ENCODE data around the gene ARG1. TPM values are rescaled to one million over a fixed set of nuclear protein-coding genes. Genes with fewer than 3 reads are reported as not detected.

The ARG1 gene
- total RNA-seq, 2 experiments from 2014 or later, result not detected

DNA sequence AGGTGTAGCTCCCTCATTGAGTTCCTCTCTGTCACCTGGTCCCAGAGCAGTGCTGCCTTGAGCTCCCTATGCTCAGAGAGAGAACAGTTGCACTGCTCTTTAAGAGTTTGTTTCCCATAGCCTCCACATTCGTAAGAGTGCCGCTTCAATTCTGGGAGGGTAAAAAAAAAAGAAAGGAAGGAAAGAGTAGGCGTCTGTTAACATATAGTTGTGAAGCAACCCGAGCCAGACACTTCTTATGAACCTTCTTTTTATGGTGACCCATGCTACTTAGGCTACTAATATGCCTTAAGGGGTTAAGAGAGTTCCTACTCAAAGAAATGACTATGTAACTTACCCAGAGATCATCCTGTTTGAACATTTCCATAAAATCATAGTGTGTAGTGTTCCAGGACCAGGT, 4.3 kb upstream of the ARG1 start:
- no TSS peak for BruUV-seq (replicated peaks)
- H3K27ac ChIP-seq (ENCODE audit: low read depth, low read length, poor library complexity, severe bottlenecking), result no peak overlapping the region
- intact Hi-C loops (cut with micrococcal nuclease; ENCODE audit: unreplicated experiment), result no loop called here
- H3K79me2 ChIP-seq (ENCODE audit: insufficient read depth, low read depth, low read length), result no peaks in the 10 kb centered on the region
- H2AFZ ChIP-seq (ENCODE audit: low read length), result no peak overlapping the region
- ChIA-PET POLR2A (interaction anchor here (0.6 kb wide), 1 partner anchor 304 kb away, joined by 4 read pairs; no protein-coding TSS in a partner anchor), CTCF (ENCODE audit: unreplicated experiment) (no interaction called here)
- no peak overlapping the region for H3K4me2 ChIP-seq (ENCODE audit: low read length)
- H3K4me3 ChIP-seq (ENCODE audit: low read depth, low read length, poor library complexity, severe bottlenecking), result no peak overlapping the region
- TF ChIP-seq, protein P1, sequence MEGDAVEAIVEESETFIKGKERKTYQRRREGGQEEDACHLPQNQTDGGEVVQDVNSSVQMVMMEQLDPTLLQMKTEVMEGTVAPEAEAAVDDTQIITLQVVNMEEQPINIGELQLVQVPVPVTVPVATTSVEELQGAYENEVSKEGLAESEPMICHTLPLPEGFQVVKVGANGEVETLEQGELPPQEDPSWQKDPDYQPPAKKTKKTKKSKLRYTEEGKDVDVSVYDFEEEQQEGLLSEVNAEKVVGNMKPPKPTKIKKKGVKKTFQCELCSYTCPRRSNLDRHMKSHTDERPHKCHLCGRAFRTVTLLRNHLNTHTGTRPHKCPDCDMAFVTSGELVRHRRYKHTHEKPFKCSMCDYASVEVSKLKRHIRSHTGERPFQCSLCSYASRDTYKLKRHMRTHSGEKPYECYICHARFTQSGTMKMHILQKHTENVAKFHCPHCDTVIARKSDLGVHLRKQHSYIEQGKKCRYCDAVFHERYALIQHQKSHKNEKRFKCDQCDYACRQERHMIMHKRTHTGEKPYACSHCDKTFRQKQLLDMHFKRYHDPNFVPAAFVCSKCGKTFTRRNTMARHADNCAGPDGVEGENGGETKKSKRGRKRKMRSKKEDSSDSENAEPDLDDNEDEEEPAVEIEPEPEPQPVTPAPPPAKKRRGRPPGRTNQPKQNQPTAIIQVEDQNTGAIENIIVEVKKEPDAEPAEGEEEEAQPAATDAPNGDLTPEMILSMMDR (conservative IDR thresholded peaks at IDR 0.05; ENCODE audit: low read length), result no peak
- no peak for TF ChIP-seq EZH2phosphoT487 (IDR thresholded peaks at IDR 0.05; ENCODE audit: borderline replicate concordance, low read depth, low read length)
- no peaks in the 10 kb centered on the region for H3K36me3 ChIP-seq (ENCODE audit: insufficient read depth, low read length)
- no peaks in the 10 kb centered on the region for H4K20me1 ChIP-seq (ENCODE audit: insufficient read depth, low read length)
- H3K9me2 ChIP-seq (ENCODE audit: insufficient read depth, low read length), result no peaks in the 10 kb centered on the region
- H3K9me3 ChIP-seq (ENCODE audit: low read length), result no peaks in the 10 kb centered on the region
- no peaks in the 10 kb centered on the region for H3K4me1 ChIP-seq (ENCODE audit: insufficient read depth, low read length, poor library complexity, severe bottlenecking)
- no peak for DNase-seq (ENCODE audit: low spot score)

DNA sequence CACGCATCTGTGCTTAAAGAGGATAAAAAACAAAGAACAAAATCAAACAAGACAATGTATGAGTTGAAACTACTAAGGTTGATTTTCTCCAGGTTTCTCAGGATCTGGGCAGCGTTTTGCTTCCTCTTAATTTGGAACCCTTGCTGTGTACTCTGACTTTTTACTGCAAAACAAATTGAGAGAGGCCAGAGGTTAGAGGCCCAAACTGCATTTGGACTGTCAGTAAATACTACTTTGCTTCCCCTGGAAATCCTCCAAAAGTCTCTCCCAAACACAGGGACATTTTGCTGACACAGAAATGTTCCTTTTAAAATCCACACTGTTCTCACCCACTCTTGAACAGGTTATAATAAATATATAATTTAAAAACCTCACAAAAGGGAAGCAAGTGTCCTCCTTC, 1.1 kb downstream of the ARG1 start:
- H4K20me1 ChIP-seq (ENCODE audit: insufficient read depth, low read length), result no peaks in the 10 kb centered on the region
- intact Hi-C loops (cut with micrococcal nuclease; ENCODE audit: unreplicated experiment), result no loop called here
- no TSS peak for BruUV-seq (replicated peaks)
- ChIA-PET POLR2A (no interaction called here), CTCF (ENCODE audit: unreplicated experiment) (no interaction called here)
- no peaks in the 10 kb centered on the region for H3K4me1 ChIP-seq (ENCODE audit: insufficient read depth, low read length, poor library complexity, severe bottlenecking)
- H3K79me2 ChIP-seq (ENCODE audit: insufficient read depth, low read depth, low read length), result no peaks in the 10 kb centered on the region
- H2AFZ ChIP-seq (ENCODE audit: low read length), result no peak overlapping the region
- H3K27ac ChIP-seq (ENCODE audit: low read depth, low read length, poor library complexity, severe bottlenecking), result no peak overlapping the region
- H3K4me2 ChIP-seq (ENCODE audit: low read length), result no peak overlapping the region
- H3K9me3 ChIP-seq (ENCODE audit: low read length), result no peaks in the 10 kb centered on the region
- no peaks in the 10 kb centered on the region for H3K36me3 ChIP-seq (ENCODE audit: insufficient read depth, low read length)
- no peak for DNase-seq (ENCODE audit: low spot score)
- no peak for TF ChIP-seq EZH2phosphoT487 (IDR thresholded peaks at IDR 0.05; ENCODE audit: borderline replicate concordance, low read depth, low read length)
- TF ChIP-seq, protein P1 (conservative IDR thresholded peaks at IDR 0.05; ENCODE audit: low read length), result no peak
- H3K4me3 ChIP-seq (ENCODE audit: low read depth, low read length, poor library complexity, severe bottlenecking), result no peak overlapping the region
- no peaks in the 10 kb centered on the region for H3K9me2 ChIP-seq (ENCODE audit: insufficient read depth, low read length)

DNA sequence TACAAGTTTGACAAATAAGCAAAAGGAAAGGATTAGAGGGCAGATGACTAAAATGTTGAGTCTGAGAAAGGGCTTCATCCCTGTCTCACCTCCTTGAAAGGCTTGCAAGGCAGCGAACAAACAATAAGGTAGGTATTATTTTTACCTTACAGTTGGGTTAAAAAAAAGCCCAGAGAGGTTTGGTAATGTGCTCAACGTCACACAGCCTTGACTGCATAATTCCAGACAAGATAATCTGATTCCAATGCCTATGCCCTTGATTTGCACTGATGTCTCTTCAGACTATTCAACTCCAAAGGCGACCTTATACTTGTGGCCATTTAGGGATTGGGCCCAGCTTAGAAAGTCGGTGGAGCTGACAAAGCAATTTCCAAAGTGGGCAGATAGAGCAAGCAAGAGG, 1.7 kb downstream of the ARG1 start:
- Histone ChIP-seq H3K9me2 (ENCODE audit: insufficient read depth, low read length) (no peaks in the 10 kb centered on the region), H2AFZ (ENCODE audit: low read length) (no peak overlapping the region), H3K36me3 (ENCODE audit: insufficient read depth, low read length) (peaks cover 4% of the 10 kb centered on the region; the same call in 1 of the 2 replicates), H3K27ac (ENCODE audit: low read depth, low read length, poor library complexity, severe bottlenecking) (no peak overlapping the region), H3K4me1 (ENCODE audit: insufficient read depth, low read length, poor library complexity, severe bottlenecking) (no peaks in the 10 kb centered on the region), H3K4me3 (ENCODE audit: low read depth, low read length, poor library complexity, severe bottlenecking) (no peak overlapping the region), H3K9me3 (ENCODE audit: low read length) (no peaks in the 10 kb centered on the region), H4K20me1 (ENCODE audit: insufficient read depth, low read length) (no peaks in the 10 kb centered on the region), H3K4me2 (ENCODE audit: low read length) (no peak overlapping the region), H3K79me2 (ENCODE audit: insufficient read depth, low read depth, low read length) (no peaks in the 10 kb centered on the region)
- ChIA-PET CTCF (ENCODE audit: unreplicated experiment) (no interaction called here), POLR2A (no interaction called here)
- intact Hi-C loops (cut with micrococcal nuclease; ENCODE audit: unreplicated experiment), result no loop called here
- no TSS peak for BruUV-seq (replicated peaks)
- TF ChIP-seq EZH2phosphoT487 (IDR thresholded peaks at IDR 0.05; ENCODE audit: borderline replicate concordance, low read depth, low read length), result no peak
- TF ChIP-seq, protein P1 (conservative IDR thresholded peaks at IDR 0.05; ENCODE audit: low read length), result no peak
- no peak for DNase-seq (ENCODE audit: low spot score)
